Measurements from ENCODE around the gene CMTM4. TPM values are rescaled to one million over a fixed set of nuclear protein-coding genes. Genes with fewer than 3 reads are reported as not detected.
"Not testable (repeated sequence)": the region's sequence is repeated elsewhere in the genome, so short reads cannot be mapped to it uniquely, and the experiment has no call there.

CMTM4 gene
- total RNA-seq, 1 donor from 2014 or later: 82.3 TPM

- DNase-seq (ENCODE audit: low spot score, unreplicated experiment): no peak
- H3K36me3 Mint-ChIP-seq (ENCODE audit: insufficient read depth): peaks cover 2% of the 10 kb centered on the region
- peaks cover 31% of the 10 kb centered on the region for H3K4me1 Mint-ChIP-seq (ENCODE audit: low read depth)
- peaks cover 2% of the 10 kb centered on the region for H3K27me3 Mint-ChIP-seq
- TF ChIP-seq CTCF (IDR thresholded peaks at IDR 0.05; ENCODE audit: unreplicated experiment): no peak
- no peak overlapping the region for H3K27ac Mint-ChIP-seq
- no peaks in the 10 kb centered on the region for H3K9me3 Mint-ChIP-seq (ENCODE audit: low read depth)
- no peak overlapping the region for H3K4me3 Mint-ChIP-seq (ENCODE audit: low read depth)
Measured at GRCh38 chr16:66692341-66692740, 4.2 kb downstream of the CMTM4 start.

GRCh38 chr16:66691234-66691633, 5.3 kb downstream of the CMTM4 start:
- H3K4me1 Mint-ChIP-seq (ENCODE audit: low read depth): peaks cover 31% of the 10 kb centered on the region

GRCh38 chr16:66690106-66690847, 6.3 kb downstream of the CMTM4 start:
- Mint-ChIP-seq H3K27ac (peak overlapping the region; percentile 67), H3K36me3 (ENCODE audit: insufficient read depth) (peaks cover 2% of the 10 kb centered on the region), H3K27me3 (no peaks in the 10 kb centered on the region), H3K4me3 (ENCODE audit: low read depth) (no peak overlapping the region), H3K4me1 (ENCODE audit: low read depth) (peaks cover 28% of the 10 kb centered on the region), H3K9me3 (ENCODE audit: low read depth) (no peaks in the 10 kb centered on the region)
- no peak for DNase-seq (ENCODE audit: low spot score, unreplicated experiment)
- no peak for TF ChIP-seq CTCF (IDR thresholded peaks at IDR 0.05; ENCODE audit: unreplicated experiment)

More at GRCh38 chr16:66691234-66691633, 5.3 kb downstream of the CMTM4 start:
- no peak for TF ChIP-seq CTCF (IDR thresholded peaks at IDR 0.05; ENCODE audit: unreplicated experiment)
- H3K27ac Mint-ChIP-seq: peak overlapping the region; percentile 47
- H3K4me3 Mint-ChIP-seq (ENCODE audit: low read depth): no peak overlapping the region
- peaks cover 2% of the 10 kb centered on the region for H3K36me3 Mint-ChIP-seq (ENCODE audit: insufficient read depth)
- H3K27me3 Mint-ChIP-seq: no peaks in the 10 kb centered on the region
- no peak for DNase-seq (ENCODE audit: low spot score, unreplicated experiment)
- H3K9me3 Mint-ChIP-seq (ENCODE audit: low read depth): no peaks in the 10 kb centered on the region

- Mint-ChIP-seq H3K4me1 (ENCODE audit: low read depth) (peaks cover 21% of the 10 kb centered on the region), H3K27ac (no peak overlapping the region), H3K9me3 (ENCODE audit: low read depth) (no peaks in the 10 kb centered on the region), H3K36me3 (ENCODE audit: insufficient read depth) (no peaks in the 10 kb centered on the region), H3K4me3 (ENCODE audit: low read depth) (no peak overlapping the region), H3K27me3 (no peaks in the 10 kb centered on the region)
- no peak for TF ChIP-seq CTCF (IDR thresholded peaks at IDR 0.05; ENCODE audit: unreplicated experiment)
- no peak for DNase-seq (ENCODE audit: low spot score, unreplicated experiment)
Measured at GRCh38 chr16:66689282-66689681, 7.3 kb downstream of the CMTM4 start.

GRCh38 chr16:66687906-66688625, 8.5 kb downstream of the CMTM4 start:
- DNase-seq (ENCODE audit: low spot score, unreplicated experiment): no peak
- peaks cover 13% of the 10 kb centered on the region for H3K4me1 Mint-ChIP-seq (ENCODE audit: low read depth)

GRCh38 chr16:66685501-66686115, 10.9 kb downstream of the CMTM4 start:
- H3K36me3 Mint-ChIP-seq (ENCODE audit: insufficient read depth); H3K4me1 Mint-ChIP-seq (ENCODE audit: low read depth); H3K9me3 Mint-ChIP-seq (ENCODE audit: low read depth); H3K4me3 Mint-ChIP-seq (ENCODE audit: low read depth); H3K27me3 Mint-ChIP-seq; DNase-seq (ENCODE audit: low spot score, unreplicated experiment); H3K27ac Mint-ChIP-seq: not testable (repeated sequence)

More at GRCh38 chr16:66687906-66688625, 8.5 kb downstream of the CMTM4 start:
- H3K9me3 Mint-ChIP-seq (ENCODE audit: low read depth): no peaks in the 10 kb centered on the region
- H3K27ac Mint-ChIP-seq: no peak overlapping the region
- no peaks in the 10 kb centered on the region for H3K36me3 Mint-ChIP-seq (ENCODE audit: insufficient read depth)
- no peaks in the 10 kb centered on the region for H3K27me3 Mint-ChIP-seq
- TF ChIP-seq CTCF (IDR thresholded peaks at IDR 0.05; ENCODE audit: unreplicated experiment): no peak
- H3K4me3 Mint-ChIP-seq (ENCODE audit: low read depth): no peak overlapping the region

Measured in progenitor cell of endocrine pancreas (in vitro differentiated cells).